H9 (cell line): ENCODE data around the gene SPTBN4. TPM values are rescaled to one million over a fixed set of nuclear protein-coding genes. Genes with fewer than 3 reads are reported as not detected.

ENCODE experiments used
- DNase-seq: peaks from one replicate; pipeline ENCODE4 v3.0.0-alpha.2; 2017
- H2AFZ ChIP-seq: one replicate; pipeline ENCODE4 v1.6.1; 2013; ENCODE audit warnings: mild to moderate bottlenecking, low read length, control low read depth, moderate library complexity
- H2AK5ac ChIP-seq: 2 replicates; pipeline ENCODE4 v1.6.1; 2013; ENCODE audit warnings: low read length, control low read depth, mixed read lengths; ENCODE audit not compliant: insufficient read length
- H2BK120ac ChIP-seq: one replicate; pipeline ENCODE4 v1.6.1; 2013; ENCODE audit warnings: low read depth, mild to moderate bottlenecking, low read length, control low read depth, inconsistent platforms; ENCODE audit not compliant: poor library complexity, severe bottlenecking
- H2BK12ac ChIP-seq: 2 replicates; pipeline ENCODE4 v1.6.1; 2013; ENCODE audit warnings: low read length, control low read depth, mixed read lengths, low read depth; ENCODE audit not compliant: insufficient read length
- H2BK15ac ChIP-seq: 2 replicates; pipeline ENCODE4 v1.6.1; 2013; ENCODE audit warnings: low read depth, low read length, control low read depth
- H2BK20ac ChIP-seq: one replicate; pipeline ENCODE4 v1.6.1; 2013; ENCODE audit warnings: low read depth, mild to moderate bottlenecking, low read length, control low read depth, inconsistent platforms; ENCODE audit not compliant: poor library complexity, severe bottlenecking
- H2BK5ac ChIP-seq: 2 replicates; pipeline ENCODE4 v1.6.1; 2013; ENCODE audit warnings: low read length, control low read depth, mixed read lengths; ENCODE audit not compliant: insufficient read length
- H3K14ac ChIP-seq: 2 replicates; pipeline ENCODE4 v1.6.1; 2013; ENCODE audit warnings: low read length, control low read depth; ENCODE audit not compliant: insufficient read depth
- H3K18ac ChIP-seq: 2 replicates; pipeline ENCODE4 v1.6.1; 2013; ENCODE audit warnings: low read depth, mild to moderate bottlenecking, mixed read lengths, low read length, control low read depth; ENCODE audit not compliant: insufficient read length
- H3K23ac ChIP-seq: 2 replicates; pipeline ENCODE4 v1.6.1; 2013; ENCODE audit warnings: low read length, control low read depth, mixed read lengths, low read depth; ENCODE audit not compliant: insufficient read length
- H3K23me2 ChIP-seq: 2 replicates; pipeline ENCODE4 v1.6.1; 2013; ENCODE audit warnings: low read depth, mild to moderate bottlenecking, mixed read lengths, low read length, control low read depth; ENCODE audit not compliant: insufficient read length, poor library complexity, severe bottlenecking
- H3K27ac ChIP-seq: 2 replicates; pipeline ENCODE4 v1.5.1; 2013; ENCODE audit warnings: low read length, control low read depth, mixed read lengths, low read depth; ENCODE audit not compliant: insufficient read length
- H3K27me3 ChIP-seq: 2 replicates; pipeline ENCODE4 v1.6.1; 2013; ENCODE audit warnings: low read length, control low read depth, inconsistent platforms; ENCODE audit not compliant: insufficient read depth
- H3K4ac ChIP-seq: 2 replicates; pipeline ENCODE4 v1.6.1; 2013; ENCODE audit warnings: low read depth, mild to moderate bottlenecking, control low read depth, inconsistent platforms, low read length, moderate library complexity
- H3K4me1 ChIP-seq: 2 replicates; pipeline ENCODE4 v1.6.1; 2013; ENCODE audit warnings: low read length, control low read depth, inconsistent platforms; ENCODE audit not compliant: insufficient read depth
- H3K4me2 ChIP-seq: 2 replicates; pipeline ENCODE4 v1.6.1; 2013; ENCODE audit warnings: low read length, control low read depth, mixed read lengths; ENCODE audit not compliant: insufficient read length, insufficient read depth
- H3K56ac ChIP-seq: 2 replicates; pipeline ENCODE4 v1.6.1; 2013; ENCODE audit warnings: low read depth, mild to moderate bottlenecking, mixed read lengths, low read length, control low read depth; ENCODE audit not compliant: insufficient read length
- H3K79me1 ChIP-seq: 2 replicates; pipeline ENCODE4 v1.6.1; 2013; ENCODE audit warnings: low read depth, mild to moderate bottlenecking, moderate library complexity, low read length, control low read depth, inconsistent platforms; ENCODE audit not compliant: insufficient read depth, poor library complexity, severe bottlenecking
- H3K79me2 ChIP-seq: 2 replicates; pipeline ENCODE4 v1.6.1; 2013; ENCODE audit warnings: low read length, control low read depth, inconsistent platforms; ENCODE audit not compliant: insufficient read depth
- H3K9ac ChIP-seq: 2 replicates; pipeline ENCODE4 v1.6.1; 2013; ENCODE audit warnings: low read length, control low read depth, mixed read lengths; ENCODE audit not compliant: insufficient read length; ENCODE audit errors: extremely low read depth
- H3K9me3 ChIP-seq: one replicate; pipeline ENCODE4 v1.6.1; 2013; ENCODE audit warnings: low read depth, low read length, inconsistent platforms; ENCODE audit not compliant: control insufficient read depth
- H3T11ph ChIP-seq: one replicate; pipeline ENCODE4 v1.6.1; 2013; ENCODE audit warnings: mild to moderate bottlenecking, low read length, control low read depth, inconsistent platforms
- H4K20me1 ChIP-seq: one replicate; pipeline ENCODE4 v1.6.1; 2013; ENCODE audit not compliant: control insufficient read depth, insufficient read length, insufficient read depth
- H4K5ac ChIP-seq: 2 replicates; pipeline ENCODE4 v1.6.1; 2013; ENCODE audit warnings: low read depth, mild to moderate bottlenecking, mixed read lengths, low read length, control low read depth; ENCODE audit not compliant: insufficient read length
- H4K8ac ChIP-seq: replicated peaks from 2 replicates; pipeline ENCODE4 v1.6.1; 2013; ENCODE audit warnings: low read length, control low read depth, mixed read lengths, low read depth; ENCODE audit not compliant: insufficient read length
- H4K91ac ChIP-seq: 2 replicates; pipeline ENCODE4 v1.6.1; 2013; ENCODE audit warnings: low read depth, mild to moderate bottlenecking, moderate library complexity, mixed read lengths, low read length, control low read depth; ENCODE audit not compliant: insufficient read length
- H3K27ac Mint-ChIP-seq, 3 experiments: 2 replicates in 2 of 3; 3 replicates in 1 of 3; pipeline ENCODE4 v1.8.0; 2020 to 2021; ENCODE audit warnings: mixed read lengths in 3 of 3, mild to moderate bottlenecking in 1 of 3, moderate library complexity in 1 of 3
- H3K27me3 Mint-ChIP-seq: 2 replicates; pipeline ENCODE4 v1.8.0; 2021; ENCODE audit warnings: low read depth, mild to moderate bottlenecking, moderate library complexity, mixed read lengths
- H3K36me3 Mint-ChIP-seq, 3 experiments: 2 replicates in 2 of 3; 3 replicates in 1 of 3; pipeline ENCODE4 v1.8.0; 2020 to 2021; ENCODE audit warnings: low read depth in 3 of 3, mixed read lengths in 3 of 3; ENCODE audit not compliant: insufficient read depth in 1 of 3
- H3K4me1 Mint-ChIP-seq, 2 experiments: 2 replicates each; pipeline ENCODE4 v1.8.0; 2020; ENCODE audit warnings: mixed read lengths in 2 of 2
- H3K4me3 Mint-ChIP-seq, 2 experiments: 2 replicates in 1 of 2; 3 replicates in 1 of 2; pipeline ENCODE4 v1.8.0; 2020 to 2021; ENCODE audit warnings: mild to moderate bottlenecking in 2 of 2, mixed read lengths in 2 of 2, moderate library complexity in 1 of 2
- H3K9me3 Mint-ChIP-seq, 2 experiments: 2 replicates in 1 of 2; 3 replicates in 1 of 2; pipeline ENCODE4 v1.8.0; 2020; ENCODE audit warnings: mild to moderate bottlenecking in 2 of 2, mixed read lengths in 2 of 2, moderate library complexity in 1 of 2
- CTCF ChIP-seq: fragments of 200-600 bp; sonication (generic); conservative IDR thresholded peaks from 3 replicates; pipeline ENCODE4 v1.8.0; 2021; ENCODE audit warnings: antibody characterized with exemption, mild to moderate bottlenecking
- WGBS: extraction: QIAGEN DNeasy Blood & Tissue Kit; methylation state at CpG from one replicate; pipeline ENCODE4 v1.1.7; 2013; ENCODE audit warnings: missing lambda C conversion rate, low lambda C conversion rate, mixed read lengths; ENCODE audit not compliant: insufficient read length; ENCODE audit errors: extremely low coverage; 5-methylcytosine and 5-hydroxymethylcytosine counted together
- total RNA-seq: library from RNA; stranded (reverse); gene quantifications from 2 replicates; pipeline ENCODE4 v1.2.1, GENCODE V29; 2021

The SPTBN4 gene
- total RNA-seq, 1 experiment from 2014 or later = 2.9 TPM

- no CpG with 5 or more reads among the region's 3 CpGs for WGBS
- no peak overlapping the region for H3K23ac ChIP-seq
- H3K27me3 Mint-ChIP-seq = no peaks in the 10 kb centered on the region
Observed at GRCh38 chr19:40458597-40458974, 8.2 kb upstream of the SPTBN4 start.

More at GRCh38 chr19:40458597-40458974, 8.2 kb upstream of the SPTBN4 start:
- Histone ChIP-seq H3K27ac (no peak overlapping the region), H3K27me3 (no peaks in the 10 kb centered on the region), H3K14ac (no peak overlapping the region), H3K4me2 (no peak overlapping the region), H2BK20ac (no peak overlapping the region), H3K79me1 (no peaks in the 10 kb centered on the region), H3K9me3 (no peaks in the 10 kb centered on the region), H3K9ac (no peak overlapping the region), H2BK12ac (no peak overlapping the region), H2AK5ac (no peak overlapping the region), H3K4ac (no peak overlapping the region), H3T11ph (no peak overlapping the region), H4K20me1 (no peaks in the 10 kb centered on the region), H3K23me2 (no peaks in the 10 kb centered on the region), H4K8ac (no peak overlapping the region), H3K4me1 (no peaks in the 10 kb centered on the region), H2BK5ac (no peak overlapping the region), H4K91ac (no peak overlapping the region), H2BK15ac (no peak overlapping the region), H3K56ac (no peak overlapping the region), H3K18ac (no peak overlapping the region), H4K5ac (no peak overlapping the region), H2BK120ac (no peak overlapping the region), H2AFZ (no peak overlapping the region), H3K79me2 (no peaks in the 10 kb centered on the region)
- H3K36me3 Mint-ChIP-seq = no peaks in the 10 kb centered on the region; a peak in 2 of 7 replicates
- DNase-seq = no peak
- H3K4me1 Mint-ChIP-seq = no peaks in the 10 kb centered on the region
- H3K27ac Mint-ChIP-seq = no peak overlapping the region
- H3K4me3 Mint-ChIP-seq = no peak overlapping the region
- no peak for TF ChIP-seq CTCF
- H3K9me3 Mint-ChIP-seq = no peaks in the 10 kb centered on the region; a peak in 1 of 5 replicates
